BLaER1 (cell line): ENCODE data around the gene AKR7A3.
"Not testable (repeated sequence)": the region's sequence is repeated elsewhere in the genome, so short reads cannot be mapped to it uniquely, and the experiment has no call there.

ENCODE experiments used
- H3K27ac ChIP-seq: shearing (Covaris generic); formaldehyde crosslinking; 2 replicates; pipeline ENCODE4 v1.8.1; 2022
- H3K27me3 ChIP-seq: shearing (Covaris generic); formaldehyde crosslinking; 2 replicates; pipeline ENCODE4 v1.8.1; 2022
- H3K36me3 ChIP-seq: shearing (Covaris generic); formaldehyde crosslinking; 2 replicates; pipeline ENCODE4 v1.8.1; 2022
- H3K4me1 ChIP-seq: shearing (Covaris generic); formaldehyde crosslinking; 2 replicates; pipeline ENCODE4 v1.8.1; 2022
- H3K4me2 ChIP-seq: shearing (Covaris generic); formaldehyde crosslinking; 2 replicates; pipeline ENCODE4 v1.8.1; 2022
- H3K4me3 ChIP-seq: shearing (Covaris generic); formaldehyde crosslinking; 2 replicates; pipeline ENCODE4 v1.8.1; 2022
- H3K9ac ChIP-seq: shearing (Covaris generic); formaldehyde crosslinking; 2 replicates; pipeline ENCODE4 v1.8.1; 2022
- H3K9me3 ChIP-seq: shearing (Covaris generic); formaldehyde crosslinking; 2 replicates; pipeline ENCODE4 v1.8.1; 2022
- H4K20me1 ChIP-seq: shearing (Covaris generic); formaldehyde crosslinking; 2 replicates; pipeline ENCODE4 v1.8.1; 2022
- Cebpa-rat ChIP-seq: shearing (Covaris generic); IDR thresholded peaks from 2 replicates; pipeline ENCODE4 v1.8.1; 2022

The AKR7A3 gene

DNA sequence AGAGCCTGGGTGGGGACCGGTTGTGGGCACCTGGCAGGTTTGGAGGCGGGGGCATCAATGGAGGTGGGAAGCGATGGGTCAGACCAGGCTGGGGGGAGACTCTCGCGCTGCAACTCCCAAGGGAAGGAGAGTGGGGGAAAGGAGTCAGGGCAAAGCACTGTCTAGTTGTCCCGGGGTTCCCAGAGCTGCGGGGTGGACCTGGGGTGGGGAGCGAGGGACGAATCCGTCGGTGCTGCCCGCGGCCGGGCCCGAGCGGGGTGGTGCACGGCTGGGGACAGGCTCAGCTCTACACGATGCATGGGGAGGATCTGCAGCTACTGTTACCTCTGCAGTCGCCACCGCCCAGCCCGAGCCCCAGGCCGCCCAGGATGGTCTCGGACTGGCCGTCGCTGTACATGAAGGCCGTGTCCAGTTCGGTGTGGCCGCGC lies 22.9 kb upstream of the AKR7A3 start:
- Histone ChIP-seq H3K4me2 (peak overlapping the region; percentile 99), H3K36me3 (peaks cover 28% of the 10 kb centered on the region), H3K27ac (peak overlapping the region; percentile 92), H3K9me3 (no peaks in the 10 kb centered on the region), H3K4me3 (peak overlapping the region; percentile 97), H4K20me1 (peaks cover 55% of the 10 kb centered on the region), H3K9ac (peak overlapping the region; percentile 96), H3K27me3 (no peaks in the 10 kb centered on the region), H3K4me1 (peaks cover 68% of the 10 kb centered on the region)
- TF ChIP-seq Cebpa-rat: no peak

DNA sequence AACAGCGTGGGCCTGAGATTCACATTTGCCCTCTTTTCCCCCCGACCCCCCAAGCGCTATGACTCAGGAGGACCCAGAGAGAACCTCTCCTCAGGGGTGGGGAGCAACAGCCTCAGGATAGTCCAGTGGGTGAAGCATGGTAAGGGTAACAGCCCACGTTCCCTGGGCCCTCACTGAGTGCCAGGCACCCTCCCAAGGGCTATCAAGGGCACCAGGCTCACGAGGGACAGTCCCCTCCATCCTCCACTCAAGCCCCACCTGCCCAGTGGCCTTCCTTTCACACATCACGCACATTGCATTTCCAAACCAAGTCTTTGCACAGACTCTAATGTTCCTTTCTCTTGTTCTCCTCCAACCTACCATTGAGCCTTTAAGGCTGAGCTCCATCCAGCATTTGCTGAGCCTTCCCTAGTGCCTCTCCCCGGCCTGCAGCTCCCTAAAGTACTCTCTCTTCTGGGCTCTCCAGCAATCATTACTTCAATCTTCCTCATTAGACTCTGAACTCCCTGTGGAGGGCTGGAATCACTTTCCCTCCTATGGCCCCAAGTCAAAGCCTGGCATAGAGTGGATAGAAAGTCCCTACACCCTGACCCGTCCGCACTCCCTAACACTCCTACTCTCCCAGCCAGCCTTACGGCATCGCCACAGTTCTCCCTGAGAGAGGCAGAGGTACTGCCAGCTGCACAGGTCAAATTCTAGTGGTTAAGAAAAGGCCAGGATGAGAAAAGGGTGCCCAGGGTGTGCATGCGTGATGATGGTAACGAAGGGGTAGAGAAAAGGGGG lies 22.3 kb upstream of the AKR7A3 start:
- Histone ChIP-seq H3K9ac (peak overlapping the region; percentile 96), H3K4me3 (peak overlapping the region; percentile 97), H3K4me2 (peak overlapping the region; percentile 99), H3K36me3 (peaks cover 34% of the 10 kb centered on the region), H3K9me3 (no peaks in the 10 kb centered on the region), H3K27me3 (no peaks in the 10 kb centered on the region), H3K4me1 (peaks cover 62% of the 10 kb centered on the region), H4K20me1 (peaks cover 49% of the 10 kb centered on the region), H3K27ac (peak overlapping the region; percentile 92)
- no peak for TF ChIP-seq Cebpa-rat

DNA sequence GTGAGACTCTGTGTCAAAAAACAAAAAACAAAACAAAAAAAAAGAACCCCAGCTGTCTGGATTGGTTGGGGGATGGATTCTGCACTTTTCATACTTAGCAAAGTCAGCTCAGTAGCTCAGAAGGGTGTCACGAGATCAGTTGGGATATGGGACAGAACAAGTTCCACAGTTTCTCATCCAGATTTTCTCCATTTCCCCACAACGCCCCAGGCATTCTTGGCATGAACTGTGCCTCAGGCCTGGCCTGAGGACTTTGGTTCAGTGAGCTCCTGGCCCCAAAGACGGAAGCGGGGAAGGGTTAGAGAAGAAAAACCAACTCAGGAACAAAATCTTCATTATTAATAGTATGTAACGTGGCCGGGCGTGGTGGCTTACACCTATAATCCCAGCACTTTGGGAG lies 21.5 kb upstream of the AKR7A3 start:
- Histone ChIP-seq H3K4me3 (no peak overlapping the region), H3K27ac (no peak overlapping the region), H4K20me1 (peaks cover 40% of the 10 kb centered on the region), H3K36me3 (peaks cover 42% of the 10 kb centered on the region), H3K4me2 (no peak overlapping the region), H3K9me3 (no peaks in the 10 kb centered on the region), H3K9ac (no peak overlapping the region), H3K27me3 (no peaks in the 10 kb centered on the region), H3K4me1 (peaks cover 53% of the 10 kb centered on the region)
- no peak for TF ChIP-seq Cebpa-rat

DNA sequence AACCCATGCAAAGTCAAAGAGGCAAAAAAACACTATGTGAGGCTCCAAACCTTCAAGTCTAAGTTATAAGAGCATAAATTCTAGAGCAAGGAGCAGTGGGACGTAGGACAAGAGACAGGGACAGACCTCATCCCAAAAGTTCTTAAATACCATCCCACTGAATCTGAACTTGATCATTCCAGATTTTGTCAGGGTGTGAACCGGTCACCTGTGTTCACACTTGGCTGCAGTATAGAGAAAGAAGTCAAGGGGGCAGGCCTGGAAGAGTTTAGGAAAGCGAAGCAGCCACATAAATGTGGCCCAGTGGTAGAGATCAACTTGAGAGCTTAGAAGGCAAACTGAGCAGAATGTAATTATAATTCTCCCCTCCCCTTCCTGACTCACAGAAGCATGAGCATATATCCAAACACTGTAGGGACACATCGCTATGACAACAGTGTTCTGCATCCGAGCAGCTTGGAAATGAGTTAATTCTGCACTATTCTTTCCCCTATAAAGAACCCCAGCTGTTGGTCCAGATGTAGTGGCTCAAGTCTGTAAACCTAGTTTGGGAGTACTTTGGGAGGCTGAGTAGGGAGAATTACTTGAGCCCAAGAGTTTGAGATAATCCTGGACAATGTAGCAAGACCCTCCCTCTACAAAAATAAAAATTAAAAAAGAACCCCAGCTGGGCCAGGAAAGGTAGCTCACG lies 20.7 kb upstream of the AKR7A3 start:
- Histone ChIP-seq H3K27ac (no peak overlapping the region), H3K9me3 (no peaks in the 10 kb centered on the region), H3K9ac (no peak overlapping the region), H3K27me3 (no peaks in the 10 kb centered on the region), H4K20me1 (peaks cover 32% of the 10 kb centered on the region), H3K4me3 (no peak overlapping the region), H3K36me3 (peaks cover 50% of the 10 kb centered on the region), H3K4me2 (no peak overlapping the region), H3K4me1 (peaks cover 45% of the 10 kb centered on the region)
- TF ChIP-seq Cebpa-rat: no peak

DNA sequence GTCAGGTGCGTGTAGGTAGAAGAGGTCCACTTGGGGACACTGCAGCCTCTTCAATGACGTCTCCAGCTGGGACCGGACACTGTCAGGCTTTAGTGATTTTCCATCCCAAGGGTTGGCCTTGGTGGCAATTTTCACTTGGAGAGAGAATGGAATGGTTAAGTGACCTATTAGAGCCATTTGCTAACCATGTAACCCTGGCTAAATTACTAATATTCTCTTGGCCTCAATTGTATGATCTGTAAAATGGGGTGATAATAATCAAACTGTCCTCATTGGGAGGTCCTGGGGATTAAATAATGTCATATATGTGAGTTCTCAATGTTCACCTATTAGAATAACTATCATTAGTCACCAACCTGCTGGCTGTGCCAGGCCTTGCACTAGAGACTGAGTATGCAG lies 19.9 kb upstream of the AKR7A3 start:
- Histone ChIP-seq H3K4me3 (no peak overlapping the region), H3K4me1 (peaks cover 38% of the 10 kb centered on the region), H4K20me1 (peaks cover 26% of the 10 kb centered on the region), H3K9ac (no peak overlapping the region), H3K36me3 (peaks cover 58% of the 10 kb centered on the region), H3K27me3 (no peaks in the 10 kb centered on the region), H3K27ac (no peak overlapping the region), H3K4me2 (no peak overlapping the region), H3K9me3 (no peaks in the 10 kb centered on the region)
- TF ChIP-seq Cebpa-rat: no peak

DNA sequence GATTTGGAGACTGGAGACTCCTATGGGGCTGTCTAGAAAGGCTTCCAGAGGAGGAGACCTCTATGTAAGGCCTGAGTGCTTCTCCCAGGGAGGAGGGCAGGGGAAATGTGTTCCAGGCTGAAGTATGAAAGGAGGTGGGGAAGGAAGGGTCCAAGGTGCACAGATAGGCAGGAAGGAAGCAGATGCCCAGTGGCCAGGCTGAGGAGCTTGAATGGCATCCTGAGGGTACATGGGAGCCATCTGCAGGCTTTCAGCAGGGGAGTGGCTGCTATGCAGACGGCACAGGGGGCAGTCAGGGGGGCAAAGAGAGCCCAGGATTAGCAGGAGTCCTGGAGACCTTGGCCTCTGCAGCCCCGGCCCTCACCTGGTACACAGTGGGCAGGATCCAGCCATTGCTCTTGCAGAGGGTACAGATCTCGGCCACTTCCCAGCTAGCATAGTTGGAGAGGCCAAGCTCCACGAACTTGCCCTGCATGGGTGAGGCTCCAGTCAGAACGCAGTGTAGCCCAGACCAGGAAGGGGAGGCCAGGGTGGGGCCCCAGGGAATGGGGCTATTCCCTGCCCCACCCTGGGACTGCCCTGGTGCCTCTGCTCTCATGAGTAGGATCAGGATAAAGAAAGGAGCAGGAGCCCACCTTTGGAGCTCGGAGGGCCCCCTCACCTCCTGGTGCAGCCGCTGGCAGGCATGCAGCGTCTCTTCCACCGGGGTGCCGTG lies 19.4 kb upstream of the AKR7A3 start:
- Histone ChIP-seq H3K36me3 (peaks cover 64% of the 10 kb centered on the region), H3K9ac (no peak overlapping the region), H4K20me1 (peaks cover 26% of the 10 kb centered on the region), H3K27ac (no peak overlapping the region), H3K9me3 (no peaks in the 10 kb centered on the region), H3K4me3 (no peak overlapping the region), H3K4me2 (no peak overlapping the region), H3K27me3 (no peaks in the 10 kb centered on the region), H3K4me1 (peaks cover 32% of the 10 kb centered on the region)
- no peak for TF ChIP-seq Cebpa-rat

DNA sequence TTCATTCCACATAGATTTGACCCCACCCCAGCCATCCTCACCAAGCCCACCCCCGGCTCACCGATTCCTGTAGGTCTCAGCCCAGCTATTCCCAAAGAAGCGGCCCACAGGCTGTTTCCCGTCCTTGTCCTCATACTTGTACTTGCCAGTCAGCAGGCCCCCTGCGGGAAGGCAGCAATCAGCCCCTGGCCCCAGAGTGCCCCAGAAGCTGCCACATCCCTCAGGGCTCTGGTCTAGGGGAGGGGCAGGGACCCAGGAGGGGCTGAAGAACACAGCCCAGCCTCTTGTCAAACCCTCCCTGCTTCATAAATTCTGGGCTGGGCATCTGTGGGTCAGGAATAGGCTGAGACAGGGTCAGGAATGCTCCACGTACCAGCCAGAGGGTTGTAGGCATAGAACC lies 18.4 kb upstream of the AKR7A3 start:
- Histone ChIP-seq H3K36me3 (peaks cover 72% of the 10 kb centered on the region), H3K27ac (no peak overlapping the region)

DNA sequence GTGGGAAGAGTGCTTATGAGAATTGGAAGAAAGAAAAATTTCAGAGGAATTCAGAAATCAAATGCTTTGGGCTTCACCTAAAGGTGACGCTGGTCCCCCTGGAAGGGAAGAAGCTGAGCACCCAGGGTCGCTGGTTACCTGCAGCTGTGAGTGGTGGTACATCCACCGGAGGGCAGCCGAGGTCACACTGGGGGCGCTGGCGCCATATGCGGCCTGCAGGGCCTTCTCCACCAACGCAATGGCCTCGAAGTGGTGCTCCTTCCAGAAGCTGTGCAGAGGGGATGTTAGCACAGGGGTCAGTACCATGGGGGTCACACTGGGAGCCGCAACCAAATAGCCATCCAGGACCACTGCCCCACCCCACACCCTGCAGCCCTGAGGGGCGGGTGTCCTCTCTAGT lies 17.3 kb upstream of the AKR7A3 start:
- Histone ChIP-seq H3K4me2 (no peak overlapping the region), H4K20me1 (peaks cover 21% of the 10 kb centered on the region), H3K36me3 (peaks cover 79% of the 10 kb centered on the region), H3K27ac (no peak overlapping the region), H3K4me3 (no peak overlapping the region), H3K27me3 (no peaks in the 10 kb centered on the region), H3K4me1 (peaks cover 19% of the 10 kb centered on the region), H3K9me3 (no peaks in the 10 kb centered on the region), H3K9ac (no peak overlapping the region)
- TF ChIP-seq Cebpa-rat: no peak

More for the DNA sequence above, 18.4 kb upstream of the AKR7A3 start:
- TF ChIP-seq Cebpa-rat: no peak
- H3K4me2 ChIP-seq: no peak overlapping the region
- no peak overlapping the region for H3K9ac ChIP-seq
- H3K4me3 ChIP-seq: no peak overlapping the region
- H4K20me1 ChIP-seq: peaks cover 26% of the 10 kb centered on the region
- peaks cover 26% of the 10 kb centered on the region for H3K4me1 ChIP-seq
- H3K9me3 ChIP-seq: no peaks in the 10 kb centered on the region
- no peaks in the 10 kb centered on the region for H3K27me3 ChIP-seq

DNA sequence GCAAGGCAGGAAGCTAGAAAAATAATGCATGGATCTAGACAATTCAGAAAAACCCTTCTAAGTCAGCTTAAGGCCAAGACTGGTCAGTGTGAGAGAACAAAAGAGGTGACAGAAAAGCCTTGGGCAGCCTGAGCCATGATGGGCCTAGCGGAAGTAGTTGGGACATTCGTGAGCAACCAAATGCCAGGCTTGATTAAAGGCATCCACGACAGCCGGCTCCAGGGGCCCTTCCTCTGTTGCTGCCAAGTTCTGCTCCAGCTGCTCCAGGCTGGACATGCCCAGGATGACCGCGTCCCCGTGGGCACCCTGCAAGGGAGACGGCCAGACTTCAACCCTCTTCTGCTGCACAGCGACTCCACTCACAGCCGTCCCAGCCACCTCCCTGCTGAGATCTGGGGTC lies 15.5 kb upstream of the AKR7A3 start:
- not testable (repeated sequence) for H3K4me2 ChIP-seq, H3K4me1 ChIP-seq, H3K9me3 ChIP-seq, H3K27me3 ChIP-seq, H3K27ac ChIP-seq, H3K9ac ChIP-seq, H3K4me3 ChIP-seq
- Histone ChIP-seq H3K36me3 (peaks cover 76% of the 10 kb centered on the region), H4K20me1 (peaks cover 16% of the 10 kb centered on the region)

DNA sequence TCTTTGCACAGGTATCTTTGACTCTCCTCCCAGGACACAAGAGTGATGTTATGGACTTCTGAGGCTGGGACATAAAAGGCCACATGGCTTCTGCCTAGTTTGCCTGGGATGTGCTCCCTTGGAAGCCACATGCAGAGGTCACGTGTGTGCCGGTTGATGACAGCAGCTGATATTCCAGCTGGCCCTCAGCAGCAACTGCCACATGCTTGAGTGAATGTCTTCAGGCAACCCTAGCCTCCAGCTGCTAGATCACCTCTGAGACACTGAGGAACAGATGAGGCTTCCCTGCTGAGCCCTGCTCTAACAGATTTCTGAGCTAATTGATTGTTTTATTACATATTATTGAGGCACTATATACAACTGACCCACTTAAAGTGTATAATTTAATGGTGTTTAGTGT lies 11.6 kb upstream of the AKR7A3 start:
- Histone ChIP-seq H3K9ac (no peak overlapping the region), H3K27me3 (no peaks in the 10 kb centered on the region), H3K4me1 (no peaks in the 10 kb centered on the region), H3K9me3 (peaks cover 10% of the 10 kb centered on the region), H3K36me3 (peaks cover 49% of the 10 kb centered on the region), H3K27ac (no peak overlapping the region), H4K20me1 (no peaks in the 10 kb centered on the region), H3K4me3 (no peak overlapping the region), H3K4me2 (no peak overlapping the region)
- no peak for TF ChIP-seq Cebpa-rat
